ENCODE results near the gene CEP170B.
"Not testable (repeated sequence)": the region's sequence is repeated elsewhere in the genome, so short reads cannot be mapped to it uniquely, and the experiment has no call there.

The CEP170B gene

GRCh38 chr14:104941508-104942365, 76.7 kb downstream of the CEP170B start:
- no peak for TF ChIP-seq ZFX (IDR thresholded peaks at IDR 0.05)
- TF ChIP-seq, protein P1, sequence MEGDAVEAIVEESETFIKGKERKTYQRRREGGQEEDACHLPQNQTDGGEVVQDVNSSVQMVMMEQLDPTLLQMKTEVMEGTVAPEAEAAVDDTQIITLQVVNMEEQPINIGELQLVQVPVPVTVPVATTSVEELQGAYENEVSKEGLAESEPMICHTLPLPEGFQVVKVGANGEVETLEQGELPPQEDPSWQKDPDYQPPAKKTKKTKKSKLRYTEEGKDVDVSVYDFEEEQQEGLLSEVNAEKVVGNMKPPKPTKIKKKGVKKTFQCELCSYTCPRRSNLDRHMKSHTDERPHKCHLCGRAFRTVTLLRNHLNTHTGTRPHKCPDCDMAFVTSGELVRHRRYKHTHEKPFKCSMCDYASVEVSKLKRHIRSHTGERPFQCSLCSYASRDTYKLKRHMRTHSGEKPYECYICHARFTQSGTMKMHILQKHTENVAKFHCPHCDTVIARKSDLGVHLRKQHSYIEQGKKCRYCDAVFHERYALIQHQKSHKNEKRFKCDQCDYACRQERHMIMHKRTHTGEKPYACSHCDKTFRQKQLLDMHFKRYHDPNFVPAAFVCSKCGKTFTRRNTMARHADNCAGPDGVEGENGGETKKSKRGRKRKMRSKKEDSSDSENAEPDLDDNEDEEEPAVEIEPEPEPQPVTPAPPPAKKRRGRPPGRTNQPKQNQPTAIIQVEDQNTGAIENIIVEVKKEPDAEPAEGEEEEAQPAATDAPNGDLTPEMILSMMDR (conservative IDR thresholded peaks at IDR 0.05): no peak
- H3K27ac ChIP-seq: no peak overlapping the region

GRCh38 chr14:104942586-104942985, 77.5 kb downstream of the CEP170B start:
- H3K27ac ChIP-seq: no peak overlapping the region
- TF ChIP-seq ZFX (IDR thresholded peaks at IDR 0.05): no peak
- TF ChIP-seq, protein P1 (conservative IDR thresholded peaks at IDR 0.05): no peak

DNA sequence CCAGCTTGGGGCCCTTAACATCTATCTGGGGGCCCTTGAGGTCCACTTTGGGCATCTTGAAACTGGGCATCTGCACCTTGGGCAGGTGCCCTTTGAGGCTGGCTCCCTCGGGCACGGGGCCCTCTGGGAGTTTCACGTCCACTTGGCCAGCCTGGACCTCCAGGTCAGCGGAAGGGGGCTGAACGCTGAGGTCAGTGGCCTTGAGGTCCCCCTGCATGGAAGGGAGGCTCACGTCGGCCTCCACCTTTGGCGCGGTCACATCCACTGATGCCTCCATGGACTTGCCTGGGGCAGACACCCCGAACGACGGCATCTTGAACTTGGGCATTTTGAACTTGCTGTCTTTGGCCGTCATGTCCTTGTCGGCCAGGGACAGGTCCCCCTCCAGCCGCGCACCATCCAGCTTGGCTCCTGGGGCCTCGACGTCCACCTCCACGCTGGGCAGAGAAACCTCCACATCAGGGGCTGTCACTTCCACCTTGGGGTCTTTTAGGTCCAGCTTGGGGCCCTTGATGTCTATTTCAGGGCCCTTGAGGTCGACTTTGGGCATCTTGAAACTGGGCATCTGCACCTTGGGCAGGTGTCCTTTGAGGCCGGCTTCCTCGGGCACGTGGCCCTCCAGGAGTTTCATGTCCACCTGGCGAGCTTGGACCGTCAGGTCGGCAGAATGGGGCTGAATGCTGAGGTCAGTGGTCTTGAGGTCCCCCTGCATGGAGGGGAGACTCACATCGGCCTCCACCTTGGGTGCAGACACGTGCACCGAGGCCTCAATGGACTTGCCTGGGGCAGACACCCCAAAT, 78.3 kb downstream of the CEP170B start:
- not testable (repeated sequence) for H3K27ac ChIP-seq

GRCh38 chr14:104944016-104944308, 78.9 kb downstream of the CEP170B start:
- not testable (repeated sequence) for H3K27ac ChIP-seq

DNA sequence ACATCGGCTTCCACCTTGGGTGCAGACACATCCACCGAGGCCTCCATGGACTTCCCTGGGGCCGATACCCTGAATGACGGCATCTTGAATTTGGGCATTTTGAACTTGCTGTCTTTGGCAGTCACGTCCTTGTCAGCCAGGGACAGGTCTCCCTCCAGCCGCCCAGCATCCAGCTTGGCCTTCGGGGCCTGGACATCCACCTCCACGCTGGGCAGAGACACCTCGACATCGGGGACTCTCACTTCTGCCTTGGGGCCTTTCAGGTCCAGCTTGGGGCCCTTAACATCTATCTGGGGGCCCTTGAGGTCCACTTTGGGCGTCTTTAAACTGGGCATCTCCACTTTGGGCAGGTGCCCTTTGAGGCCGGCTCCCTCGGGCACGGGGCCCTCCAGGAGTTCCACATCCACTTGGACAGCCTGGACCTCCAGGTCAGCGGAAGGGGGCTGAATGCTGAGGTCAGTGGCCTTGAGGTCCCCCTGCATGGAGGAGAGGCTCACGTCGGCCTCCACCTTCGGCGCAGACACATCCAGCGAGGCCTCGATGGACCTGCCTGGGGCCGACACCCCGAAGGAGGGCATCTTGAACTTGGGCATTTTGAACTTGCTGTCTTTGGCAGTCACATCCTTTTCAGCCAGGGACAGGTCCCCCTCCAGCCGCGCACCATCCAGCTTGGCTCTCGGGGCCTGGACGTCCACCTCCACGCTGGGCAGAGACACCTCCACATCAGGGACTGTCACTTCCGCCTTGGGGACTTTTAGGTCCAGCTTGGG, 79.6 kb downstream of the CEP170B start:
- H3K27ac ChIP-seq: not testable (repeated sequence)

DNA sequence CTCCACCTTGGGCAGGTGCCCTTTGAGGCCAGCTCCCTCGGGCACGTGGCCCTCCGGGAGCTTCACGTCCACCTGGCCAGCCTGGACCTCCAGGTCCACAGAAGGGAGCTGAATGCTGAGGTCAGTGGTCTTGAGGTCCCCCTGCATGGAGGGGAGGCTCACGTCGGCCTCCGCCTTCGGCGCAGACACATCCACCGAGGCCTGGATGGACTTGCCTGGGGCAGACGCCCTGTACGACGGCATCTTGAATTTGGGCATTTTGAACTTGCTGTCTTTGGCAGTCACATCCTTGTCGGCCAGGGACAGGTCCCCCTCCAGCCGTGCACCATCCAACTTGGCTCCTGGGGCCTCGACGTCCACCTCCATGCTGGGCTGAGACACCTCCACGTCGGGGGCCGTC, 80.2 kb downstream of the CEP170B start:
- not testable (repeated sequence) for H3K27ac ChIP-seq
